ENCODE results near the gene TSHZ2. TPM values are rescaled to one million over a fixed set of nuclear protein-coding genes. Genes with fewer than 3 reads are reported as not detected.

TSHZ2 gene
- total and polyA plus RNA-seq, 2 of the 4 experiments (the other 2 are of a cell fraction): under 0.01 to 0.02 TPM

DNA sequence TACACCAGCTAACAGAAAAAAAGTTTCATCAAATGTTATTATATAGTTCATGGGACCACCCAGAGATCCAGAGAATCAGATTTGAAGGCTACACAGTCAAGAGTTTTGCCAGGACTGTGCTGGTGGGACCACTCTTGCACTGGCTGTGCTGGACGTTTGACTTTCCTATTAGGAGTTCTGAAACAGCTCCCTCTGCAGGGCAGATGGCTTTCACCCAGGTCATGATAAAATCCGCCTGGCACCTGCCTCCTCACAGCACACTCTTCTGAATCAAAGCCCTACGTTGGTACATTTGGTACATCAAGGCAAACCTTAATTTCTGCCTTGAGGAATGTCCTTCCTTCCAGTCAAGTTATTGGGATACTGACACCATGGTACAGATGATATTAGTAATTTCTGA lies 319.4 kb downstream of the TSHZ2 start:
- no peak overlapping the region for H4K8ac ChIP-seq (ENCODE audit: low read depth in 2 of 2, low read length in 2 of 2)
- ChIA-PET POLR2A (ENCODE audit: unreplicated experiment) (no interaction called here), CTCF (no interaction called here)
- no peaks in the 10 kb centered on the region for H3K9me3 ChIP-seq (ENCODE audit: control insufficient read depth, insufficient read depth, low read length)
- no peaks in the 10 kb centered on the region for H3K79me1 ChIP-seq (ENCODE audit: low read depth in 1 of 2, low read length in 2 of 2)
- DNase-seq: no peak
- no peak overlapping the region for H2BK20ac ChIP-seq (ENCODE audit: low read depth, low read length)
- no peaks in the 10 kb centered on the region for H4K20me1 ChIP-seq (ENCODE audit: insufficient read depth, low read length)
- H2AK9ac ChIP-seq (replicated peaks; ENCODE audit: low read depth, low read length, poor library complexity): no peak overlapping the region
- H2BK15ac ChIP-seq (ENCODE audit: low read depth, low read length): no peak overlapping the region
- H2BK120ac ChIP-seq (ENCODE audit: low read depth, low read length): no peak overlapping the region
- WGBS, 2 experiments (ENCODE audit: extremely low coverage in 2 of 2, insufficient read length in 1 of 2): 0% methylated on average over 1 of the region's 3 CpGs; no CpG with 5 or more reads in 1 of the 2 experiments
- no peaks in the 10 kb centered on the region for H3K36me3 ChIP-seq (ENCODE audit: control insufficient read depth, insufficient read depth, low read length)
- H2BK5ac ChIP-seq (ENCODE audit: low read depth, low read length, poor library complexity, severe bottlenecking): no peak overlapping the region
- no peaks in the 10 kb centered on the region; the same call in 1 of the 2 replicates for H3K4me1 ChIP-seq (ENCODE audit: control insufficient read depth, insufficient read depth, low read length)
- H3K27ac ChIP-seq (ENCODE audit: insufficient read depth, low read length): no peak overlapping the region
- H3K27me3 ChIP-seq (ENCODE audit: control insufficient read depth, insufficient read depth, low read length): no peaks in the 10 kb centered on the region
- BruUV-seq (replicated peaks): no TSS peak
- in situ Hi-C loops (cut with MboI; ENCODE audit: low sequenced_read_pairs) (no loop called here), dilution Hi-C loops (cut with HindIII; ENCODE audit: low sequenced_read_pairs, unreplicated experiment) (no loop called here), intact Hi-C loops (cut with micrococcal nuclease) (no loop called here)
- no peak overlapping the region for H3K23ac ChIP-seq (ENCODE audit: low read depth, low read length)
- no peak overlapping the region for H3K4me3 ChIP-seq (ENCODE audit: insufficient read depth, low read depth, low read length)
- H4K5ac ChIP-seq (ENCODE audit: low read depth, low read length): no peak overlapping the region
- H3K4me2 ChIP-seq (ENCODE audit: low read depth, low read length): no peak overlapping the region
- H3K4ac ChIP-seq (ENCODE audit: low read depth, low read length): no peak overlapping the region
- TF ChIP-seq RFX5 (IDR thresholded peaks at IDR 0.05; ENCODE audit: low read depth, low read length): no peak
- TF ChIP-seq RAD21 (IDR thresholded peaks at IDR 0.05; ENCODE audit: low read length): no peak
- TF ChIP-seq FOS (IDR thresholded peaks at IDR 0.05; ENCODE audit: low read depth, low read length): no peak
- H3K9ac ChIP-seq (ENCODE audit: low read depth, low read length): no peak overlapping the region
- H3K9me1 ChIP-seq (ENCODE audit: insufficient read depth, low read length): no peaks in the 10 kb centered on the region
- H2AK5ac ChIP-seq (ENCODE audit: low read depth, low read length): no peak overlapping the region
- no peak overlapping the region for H3K56ac ChIP-seq (ENCODE audit: extremely low read depth, insufficient read depth, low read length)
- no peak for ATAC-seq (ENCODE audit: low read depth)
- H2AFZ ChIP-seq (replicated peaks; ENCODE audit: low read length, poor library complexity): no peak overlapping the region
- H4K91ac ChIP-seq (ENCODE audit: insufficient read depth, low read depth, low read length): no peak overlapping the region
- no peak overlapping the region for H3K18ac ChIP-seq (ENCODE audit: low read depth, low read length)
- no peak overlapping the region for H3K14ac ChIP-seq (replicated peaks; ENCODE audit: low read depth, low read length)

Measured in IMR-90 (cell line).